ENCODE measurements around the gene SPATA24.

- TF ChIP-seq CTCF (IDR thresholded peaks at IDR 0.05; ENCODE audit: insufficient read depth, low read length, poor library complexity, severe bottlenecking) (no peak), EZH2phosphoT487 (conservative IDR thresholded peaks at IDR 0.05; ENCODE audit: low read length) (no peak)
Observed at GRCh38 chr5:139418793-139419192, 14.9 kb upstream of the SPATA24 start.
